Measurements from ENCODE around the gene FRY. TPM values are rescaled to one million over a fixed set of nuclear protein-coding genes. Genes with fewer than 3 reads are reported as not detected.
A peak's percentile ranks its signal among the peaks of the same experiment; 100 is the strongest.

Gene FRY
- total and polyA plus RNA-seq, 4 donors, result 6.2 to 31.2 (median 12.7) TPM

GRCh38 chr13:32001154-32001768, 30.3 kb upstream of the FRY start:
- no peak for DNase-seq (ENCODE audit: low spot score)
- WGBS, result 68% methylated on average over 1 of the region's 1 CpG
- no peaks in the 10 kb centered on the region for H3K36me3 ChIP-seq (ENCODE audit: control insufficient read depth in 4 of 4, insufficient read depth in 3 of 4, low read depth in 1 of 4, low read length in 3 of 4)
- no peak overlapping the region for H3K4me3 ChIP-seq (ENCODE audit: low read depth in 1 of 3, low read length in 3 of 3)
- H3K9ac ChIP-seq (ENCODE audit: low read depth in 1 of 2, low read length in 2 of 2), result no peak overlapping the region
- TF ChIP-seq RAD21 (IDR thresholded peaks at IDR 0.05), result peak; percentile 79 to 84
- TF ChIP-seq RXRA (IDR thresholded peaks at IDR 0.05), result peak; percentile 75 to 89
- no peak for TF ChIP-seq MAX (IDR thresholded peaks at IDR 0.05)
- TF ChIP-seq REST (IDR thresholded peaks at IDR 0.05), result no peak
- TF ChIP-seq TAF1 (conservative IDR thresholded peaks at IDR 0.05), result no peak
- no peak for TF ChIP-seq GABPA (IDR thresholded peaks at IDR 0.05 in 1 of 2, conservative IDR thresholded peaks at IDR 0.05 in 1 of 2)
- no peak for TF ChIP-seq ATF3 (IDR thresholded peaks at IDR 0.05)
- no peak for TF ChIP-seq EGR1 (IDR thresholded peaks at IDR 0.05; ENCODE audit: low read depth in 2 of 2)
- TF ChIP-seq FOXA1 (IDR thresholded peaks at IDR 0.05), result no peak
- peak; percentile 31 for TF ChIP-seq HNF4G (IDR thresholded peaks at IDR 0.05)
- peak; percentile 24 for TF ChIP-seq NR2F2 (IDR thresholded peaks at IDR 0.05)
- no peak for TF ChIP-seq ZBTB33 (IDR thresholded peaks at IDR 0.05)
- TF ChIP-seq CTCF (IDR thresholded peaks at IDR 0.05; ENCODE audit: low read depth, low read length, missing input control), result peak; percentile 68
- no peak for TF ChIP-seq JUND (IDR thresholded peaks at IDR 0.05)
- no peak for TF ChIP-seq YY1 (IDR thresholded peaks at IDR 0.05)
- TF ChIP-seq HNF4A (conservative IDR thresholded peaks at IDR 0.05), result peak; percentile 20 to 47
- no peak for TF ChIP-seq FOXA2 (IDR thresholded peaks at IDR 0.05)
- TF ChIP-seq SP1 (IDR thresholded peaks at IDR 0.05), result peak; percentile 18
- H3K27ac ChIP-seq (ENCODE audit: low read depth in 1 of 2, low read length in 2 of 2), result no peak overlapping the region
- peaks cover 0 to 18% (median 4%) of the 10 kb centered on the region in 4 donors for H3K4me1 ChIP-seq (ENCODE audit: control insufficient read depth in 4 of 4, insufficient read depth in 4 of 4, low read length in 3 of 4)
- no peaks in the 10 kb centered on the region for H3K9me3 ChIP-seq (ENCODE audit: control insufficient read depth in 4 of 4, low read length in 3 of 4)
- H3K27me3 ChIP-seq (ENCODE audit: control insufficient read depth in 4 of 4, insufficient read depth in 4 of 4, low read length in 3 of 4), result no peaks in the 10 kb centered on the region
